Spleen (tissue), 11 donors: ENCODE results near the gene LRIT1. TPM values are rescaled to one million over a fixed set of nuclear protein-coding genes. Genes with fewer than 3 reads are reported as not detected.

Experiments
- DNase-seq: peaks from one replicate; pipeline ENCODE4 v3.0.0-alpha.2; 2020
- H3K27ac ChIP-seq, 8 donors: fragments of 200-600 bp; sonication (generic) in 7 of 8; 1 replicate in 4 of 8; 2 replicates in 4 of 8; pipeline versions ENCODE4 v1.5.0 to v1.8.0; 2016 to 2021; ENCODE audit warnings: inconsistent platforms in 4 of 8, mild to moderate bottlenecking in 4 of 8, moderate library complexity in 1 of 8
- H3K27me3 ChIP-seq, 7 donors: fragments of 200-600 bp; sonication (generic) in 6 of 7; replicated peaks in 1 of 7; 1 replicate in 4 of 7; 2 replicates in 3 of 7; pipeline versions ENCODE4 v1.5.0 to v1.8.0; 2016 to 2021; ENCODE audit warnings: inconsistent platforms in 3 of 7, mild to moderate bottlenecking in 1 of 7
- H3K36me3 ChIP-seq, 6 donors: fragments of 200-600 bp; sonication (generic) in 5 of 6; 1 replicate in 4 of 6; 2 replicates in 2 of 6; pipeline versions ENCODE4 v1.5.0 to v1.8.0; 2016 to 2021; ENCODE audit warnings: inconsistent platforms in 2 of 6
- H3K4me1 ChIP-seq, 6 donors: fragments of 200-600 bp; sonication (generic) in 5 of 6; 1 replicate in 3 of 6; 2 replicates in 3 of 6; pipeline versions ENCODE4 v1.5.0 to v1.8.0; 2016 to 2021; ENCODE audit warnings: inconsistent platforms in 3 of 6
- H3K4me3 ChIP-seq, 8 donors: fragments of 200-600 bp; sonication (generic) in 7 of 8; 1 replicate in 4 of 8; 2 replicates in 4 of 8; pipeline versions ENCODE4 v1.5.0 to v1.8.0; 2016 to 2021; ENCODE audit warnings: inconsistent platforms in 4 of 8, mild to moderate bottlenecking in 4 of 8, moderate library complexity in 2 of 8
- H3K9me3 ChIP-seq, 8 donors: fragments of 200-600 bp; sonication (generic) in 7 of 8; 1 replicate in 4 of 8; 2 replicates in 4 of 8; pipeline versions ENCODE4 v1.5.0 to v1.8.0; 2016 to 2021; ENCODE audit warnings: inconsistent platforms in 4 of 8
- POLR2A ChIP-seq, 3 donors: fragments of 450-650 bp; IDR thresholded peaks; one replicate each; pipeline ENCODE4 v1.5.1; 2017; ENCODE audit warnings: antibody characterized with exemption in 3 of 3, mild to moderate bottlenecking in 1 of 3
- POLR2AphosphoS5 ChIP-seq, 3 donors: sonication (generic); formaldehyde crosslinking; IDR thresholded peaks; one replicate each; pipeline ENCODE4 v1.5.1; 2017; ENCODE audit warnings: antibody characterized with exemption in 3 of 3
- WGBS, 5 donors: extraction: QIAGEN DNeasy Blood & Tissue Kit in 3 of 5; methylation state at CpG; one replicate each; pipeline versions ENCODE4 v1.1.5 to v1.1.7; 2013 to 2018; 5-methylcytosine and 5-hydroxymethylcytosine counted together
- intact Hi-C: fragments of 100-400 bp; cut with DNase I; formaldehyde crosslinking; loops from one replicate; pipeline ENCODE4 v1.15.0; 2023; ENCODE audit warnings: low total_unique reads
- polyA plus RNA-seq, 3 donors: library from polyadenylated mRNA; stranded (reverse); fragments of 200-250 nt; gene quantifications; one replicate each; pipeline ENCODE4 v1.2.1, GENCODE V29; 2013
- total RNA-seq, 7 donors: library from RNA; depleted of rRNA in 3 of 7; stranded (reverse); fragments of >200 nt in 3 of 7; fragmentation: NEBNext Ultra II Directional in 4 of 7; extraction: Animal tissue kit (Norgen Biotek cat#: 25700) in 4 of 7; gene quantifications; one replicate each; pipeline versions ENCODE4 v1.1.0 to v1.2.1, GENCODE V29; 2016 to 2021
- TF ChIP-seq, protein P1 (sequence below), 11 experiments: fragments of 200-600 bp in 7 of 11; fragments of 450-650 bp in 4 of 11; sonication (generic) in 4 of 11; IDR thresholded peaks in 8 of 11; conservative IDR thresholded peaks in 3 of 11; 1 replicate in 7 of 11; 2 replicates in 4 of 11; pipeline versions ENCODE4 v1.4.0 to v1.8.0; 2016 to 2021; ENCODE audit warnings: antibody characterized with exemption in 11 of 11, inconsistent platforms in 4 of 11, mild to moderate bottlenecking in 1 of 11
- donor health status: healthy with polysubstance abuse.
- donor health status: DM: no; HTN: no; CAD: no; lungs with moderate emphysema.
- donor health status: DM: no; HTN: no; CAD: no.
- donor health status: Bipolar disorder and iron deficiency.
- donor health status: healthy.
- donor health status: DM: no; HTN: no; CAD: no.
- donor health status: DM: yes; HTN: yes; CAD: no.

Gene LRIT1
- total and polyA plus RNA-seq, 10 donors, result not detected

DNA sequence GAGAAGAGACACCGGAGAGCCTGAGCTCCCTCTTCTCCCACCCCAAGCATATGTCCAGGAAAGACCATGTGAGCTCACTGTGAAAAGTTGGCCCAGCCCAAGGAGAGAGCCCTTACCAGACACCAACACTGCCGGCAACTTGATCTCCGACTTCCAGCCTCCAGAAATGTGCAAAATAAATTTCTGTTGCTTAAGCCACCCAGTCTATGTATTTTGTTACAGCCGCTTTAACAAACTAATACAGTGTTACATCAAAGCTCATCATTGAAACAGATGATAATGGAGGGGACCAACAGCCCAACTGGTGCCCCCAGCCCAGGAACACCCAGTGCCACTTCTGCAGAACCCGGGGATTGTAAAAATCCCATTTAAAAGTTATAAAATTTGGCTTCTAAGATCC, 22.4 kb upstream of the LRIT1 start:
- WGBS, 5 donors, result 74 to 91% (median 81%) methylated on average over 5 of the region's 5 CpGs

DNA sequence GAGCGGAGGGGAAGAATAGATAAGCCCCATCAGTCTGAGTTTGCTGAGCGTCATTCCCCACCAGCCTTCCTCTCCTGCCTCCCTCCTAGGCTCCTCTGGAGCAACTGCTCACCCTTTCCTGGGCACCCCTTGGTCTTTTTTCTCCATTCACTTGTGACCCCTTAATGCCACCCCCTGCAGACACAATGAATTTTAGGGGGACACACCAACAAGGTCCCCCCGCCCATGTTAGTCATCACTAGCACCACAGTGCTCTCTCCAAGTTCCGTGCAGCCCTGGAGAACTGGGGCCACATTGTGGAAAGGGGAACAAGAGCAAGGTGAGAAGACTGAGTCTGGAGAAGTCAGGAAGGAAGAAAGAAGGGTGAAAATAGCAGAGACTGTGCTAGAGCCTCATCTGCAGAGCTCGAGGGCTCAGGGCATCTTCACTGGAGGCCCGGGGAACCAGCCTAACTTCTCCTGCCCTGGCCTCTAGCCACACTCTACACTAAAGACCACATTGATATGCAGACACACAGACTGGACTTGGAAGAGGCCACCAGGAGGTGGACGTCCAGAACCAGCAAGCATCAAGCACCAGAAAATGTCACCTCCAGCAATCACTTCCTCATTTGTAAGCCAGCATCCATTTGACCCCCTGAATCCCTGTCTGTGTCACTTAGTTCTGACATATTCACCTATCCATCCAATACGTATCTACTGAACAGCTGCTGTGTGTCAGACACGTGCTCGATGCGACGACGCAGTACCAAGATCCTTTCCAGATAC, 21.0 kb upstream of the LRIT1 start:
- Histone ChIP-seq H3K4me3 (no peak overlapping the region), H3K4me1 (peaks cover 0 to 5% (median 2%) of the 10 kb centered on the region in 6 donors), H3K36me3 (no peaks in the 10 kb centered on the region), H3K27me3 (peaks cover 0 to 47% (median 2%) of the 10 kb centered on the region in 7 donors), H3K9me3 (no peaks in the 10 kb centered on the region), H3K27ac (no peak overlapping the region)
- whole genome bisulfite sequencing, 5 donors, result 71 to 83% (median 76%) methylated on average over 13 of the region's 13 CpGs
- DNase-seq, result no peak
- no peak for TF ChIP-seq POLR2AphosphoS5 (IDR thresholded peaks at IDR 0.05)
- intact Hi-C loops, result loop anchor here (2.0 kb wide), 1 partner anchor 274 kb away; no protein-coding TSS in a partner anchor

More for the DNA sequence above, 22.4 kb upstream of the LRIT1 start:
- no peaks in the 10 kb centered on the region for H3K36me3 ChIP-seq
- H3K27ac ChIP-seq, result no peak overlapping the region
- H3K4me1 ChIP-seq, result peaks cover 0 to 5% (median 2%) of the 10 kb centered on the region in 6 donors
- H3K4me3 ChIP-seq, result no peak overlapping the region
- DNase-seq, result no peak
- H3K27me3 ChIP-seq, result peaks cover 0 to 34% (median 0%) of the 10 kb centered on the region in 7 donors
- TF ChIP-seq, protein P1, sequence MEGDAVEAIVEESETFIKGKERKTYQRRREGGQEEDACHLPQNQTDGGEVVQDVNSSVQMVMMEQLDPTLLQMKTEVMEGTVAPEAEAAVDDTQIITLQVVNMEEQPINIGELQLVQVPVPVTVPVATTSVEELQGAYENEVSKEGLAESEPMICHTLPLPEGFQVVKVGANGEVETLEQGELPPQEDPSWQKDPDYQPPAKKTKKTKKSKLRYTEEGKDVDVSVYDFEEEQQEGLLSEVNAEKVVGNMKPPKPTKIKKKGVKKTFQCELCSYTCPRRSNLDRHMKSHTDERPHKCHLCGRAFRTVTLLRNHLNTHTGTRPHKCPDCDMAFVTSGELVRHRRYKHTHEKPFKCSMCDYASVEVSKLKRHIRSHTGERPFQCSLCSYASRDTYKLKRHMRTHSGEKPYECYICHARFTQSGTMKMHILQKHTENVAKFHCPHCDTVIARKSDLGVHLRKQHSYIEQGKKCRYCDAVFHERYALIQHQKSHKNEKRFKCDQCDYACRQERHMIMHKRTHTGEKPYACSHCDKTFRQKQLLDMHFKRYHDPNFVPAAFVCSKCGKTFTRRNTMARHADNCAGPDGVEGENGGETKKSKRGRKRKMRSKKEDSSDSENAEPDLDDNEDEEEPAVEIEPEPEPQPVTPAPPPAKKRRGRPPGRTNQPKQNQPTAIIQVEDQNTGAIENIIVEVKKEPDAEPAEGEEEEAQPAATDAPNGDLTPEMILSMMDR (IDR thresholded peaks at IDR 0.05 in 8 of 11, conservative IDR thresholded peaks at IDR 0.05 in 3 of 11), result no peak
- TF ChIP-seq POLR2A (IDR thresholded peaks at IDR 0.05) (no peak), POLR2AphosphoS5 (IDR thresholded peaks at IDR 0.05) (no peak)
- intact Hi-C loops, result loop anchor here (2.0 kb wide), 1 partner anchor 273 kb away; no protein-coding TSS in a partner anchor
- H3K9me3 ChIP-seq, result no peaks in the 10 kb centered on the region

DNA sequence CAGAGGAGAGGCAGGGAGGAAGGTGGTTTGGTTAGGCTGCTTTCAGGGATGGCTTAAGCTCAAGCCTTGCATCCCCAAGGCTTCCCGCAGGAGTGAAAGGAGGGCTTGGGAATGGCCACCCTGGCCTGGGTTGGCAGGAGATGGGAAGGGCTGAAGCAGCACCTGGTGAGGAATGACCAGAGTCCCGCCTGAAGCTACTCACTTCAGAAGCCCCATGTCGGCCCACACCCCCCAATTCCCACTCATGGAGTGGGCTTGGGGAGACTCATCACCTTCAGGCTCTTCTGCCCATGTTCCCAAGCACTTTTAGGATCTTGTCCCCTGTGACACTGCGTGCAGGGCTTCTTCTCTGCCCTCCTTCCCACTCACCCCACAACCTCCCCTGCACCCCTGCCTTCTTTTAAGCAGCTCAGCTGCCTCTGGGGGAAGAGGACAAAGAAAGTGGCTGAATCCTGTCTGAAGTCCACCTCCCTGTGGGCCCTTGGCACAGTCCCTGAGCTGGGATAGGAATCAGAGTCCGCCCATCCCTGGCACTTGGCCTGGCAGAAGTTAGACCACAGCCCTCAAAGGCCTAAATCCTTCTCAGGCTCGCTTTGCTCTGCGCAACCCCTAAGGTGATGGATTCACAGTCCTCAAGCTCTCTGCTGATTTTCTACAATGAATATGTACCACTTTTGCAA, 20.0 kb upstream of the LRIT1 start:
- no peak overlapping the region for H3K27ac ChIP-seq
- H3K4me1 ChIP-seq, result peaks cover 0 to 5% (median 2%) of the 10 kb centered on the region in 6 donors
- TF ChIP-seq, protein P1 (IDR thresholded peaks at IDR 0.05 in 8 of 11, conservative IDR thresholded peaks at IDR 0.05 in 3 of 11), result no peak
- TF ChIP-seq POLR2AphosphoS5 (IDR thresholded peaks at IDR 0.05), result no peak
- TF ChIP-seq POLR2A (IDR thresholded peaks at IDR 0.05), result no peak
- no peak for DNase-seq
- H3K27me3 ChIP-seq, result peaks cover 0 to 57% (median 2%) of the 10 kb centered on the region in 7 donors
- intact Hi-C loops, result no loop called here
- 76 to 95% (median 77%) methylated on average over 6 to 7 of the region's 7 CpGs for WGBS, 5 donors
- no peaks in the 10 kb centered on the region for H3K36me3 ChIP-seq
- H3K9me3 ChIP-seq, result no peaks in the 10 kb centered on the region
- no peak overlapping the region for H3K4me3 ChIP-seq

DNA sequence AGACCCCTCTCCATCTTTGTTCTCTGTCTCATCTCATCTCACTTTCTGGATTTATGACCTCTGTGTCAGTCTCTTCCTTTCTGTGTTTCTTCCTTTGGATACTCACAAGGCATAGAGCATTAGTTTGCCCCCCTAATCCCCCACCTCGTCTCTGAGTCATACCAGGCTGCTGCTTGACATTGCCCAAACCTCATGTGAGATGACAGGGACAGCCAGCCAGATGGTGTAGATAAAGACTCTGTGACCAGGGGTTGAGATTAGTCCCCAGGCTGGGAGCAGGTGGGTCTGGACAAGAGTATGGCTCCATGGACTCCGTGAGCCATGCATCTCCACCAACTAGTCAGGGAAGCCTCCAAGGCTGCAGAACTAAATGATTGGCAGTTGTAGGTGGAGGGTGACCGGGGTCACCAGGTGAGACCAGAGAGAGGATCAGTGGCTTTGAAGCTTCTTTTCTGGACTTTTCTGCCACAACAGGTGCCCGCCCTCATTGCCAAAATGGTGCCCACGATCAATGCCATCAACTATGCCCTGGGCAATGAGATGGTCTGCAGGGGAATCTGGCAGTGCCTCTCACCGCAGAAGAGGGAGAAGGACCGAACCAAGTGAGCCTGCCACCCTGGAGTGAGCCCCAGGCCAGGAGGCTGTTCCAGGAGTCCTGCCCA, 16.8 kb upstream of the LRIT1 start:
- no peaks in the 10 kb centered on the region for H3K36me3 ChIP-seq
- 79 to 88% (median 83%) methylated on average over 5 to 7 of the region's 7 CpGs for WGBS, 5 donors
- DNase-seq, result no peak
- no peak overlapping the region for H3K4me3 ChIP-seq
- no peaks in the 10 kb centered on the region for H3K9me3 ChIP-seq
- TF ChIP-seq POLR2AphosphoS5 (IDR thresholded peaks at IDR 0.05) (no peak), POLR2A (IDR thresholded peaks at IDR 0.05) (no peak)
- TF ChIP-seq, protein P1 (IDR thresholded peaks at IDR 0.05 in 8 of 11, conservative IDR thresholded peaks at IDR 0.05 in 3 of 11), result no peak
- intact Hi-C loops, result no loop called here
- H3K27ac ChIP-seq, result no peak overlapping the region
- peaks cover 0 to 69% (median 2%) of the 10 kb centered on the region in 7 donors for H3K27me3 ChIP-seq
- no peaks in the 10 kb centered on the region for H3K4me1 ChIP-seq
